Stimulated activated CD4-positive, alpha-beta T cell treated with anti-CD3 and anti-CD28 coated beads, Interleukin-1b, Interleukin-23, amount 100 ng/mL, for 4 hours (primary cell): ENCODE results near the gene MACC1.

Experiments used
- DNase-seq, 2 donors: peaks; one replicate each; pipeline ENCODE4 v3.0.0-alpha.2; 2020; ENCODE audit warnings: low read depth in 2 of 2

MACC1 gene

DNA sequence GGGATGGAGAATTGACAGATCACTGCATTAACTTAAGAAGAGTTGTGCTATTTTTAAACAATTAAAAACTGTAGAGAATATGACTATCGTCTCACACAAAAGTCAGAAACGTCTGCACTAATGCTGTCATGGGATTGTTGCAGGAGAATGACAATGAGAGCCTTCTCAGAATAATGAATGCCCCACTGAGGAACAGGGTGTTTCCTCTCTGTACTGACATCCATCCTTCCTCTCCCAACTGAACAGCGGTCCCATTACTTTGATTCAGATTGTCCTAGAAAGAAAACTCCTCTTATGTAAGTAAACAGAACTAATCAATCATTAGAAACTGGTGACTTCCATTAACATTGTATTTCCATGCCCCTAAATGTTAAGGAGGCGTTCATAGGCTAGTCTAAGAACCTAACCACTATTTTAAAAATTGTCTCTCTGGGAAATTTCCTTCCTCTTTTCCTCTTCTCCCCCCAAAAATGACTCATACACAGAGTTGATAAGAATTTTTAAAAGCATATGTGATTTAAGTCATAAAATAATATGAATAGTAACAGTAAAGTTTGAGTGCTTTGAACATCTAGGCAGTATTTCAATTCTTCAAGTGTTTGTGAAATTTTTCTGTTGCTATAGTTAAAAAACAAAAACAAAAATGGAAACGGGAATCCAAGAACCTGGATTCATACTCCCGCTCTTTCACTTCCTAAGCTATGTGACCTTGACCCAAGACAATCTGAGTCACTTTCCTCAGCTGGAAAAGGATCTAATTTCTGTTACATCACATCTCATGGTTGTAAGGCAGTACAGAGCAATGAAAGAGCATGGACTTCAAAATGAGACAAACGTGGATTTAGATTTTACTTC, 12.7 kb upstream of the MACC1 start:
- no peak for DNase-seq

DNA sequence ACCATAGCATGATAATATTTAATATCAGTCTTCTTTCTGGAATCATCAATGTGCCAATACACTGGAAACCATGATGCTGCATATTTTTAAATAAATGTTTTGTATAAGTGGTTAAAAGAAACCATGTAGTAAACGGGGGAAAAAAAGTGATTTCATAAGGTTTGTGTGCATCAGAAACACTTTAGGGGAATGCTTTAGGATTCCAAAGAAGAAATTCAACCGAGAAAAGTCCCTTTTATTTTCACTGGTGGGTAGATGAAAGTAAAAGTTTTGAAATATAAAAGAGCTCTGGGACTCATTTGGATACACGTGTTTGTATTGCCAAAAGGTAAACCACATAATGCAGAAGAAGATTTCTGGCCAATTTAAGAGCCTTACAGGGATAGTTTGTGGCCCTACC, 11.9 kb upstream of the MACC1 start:
- no peak for DNase-seq

DNA sequence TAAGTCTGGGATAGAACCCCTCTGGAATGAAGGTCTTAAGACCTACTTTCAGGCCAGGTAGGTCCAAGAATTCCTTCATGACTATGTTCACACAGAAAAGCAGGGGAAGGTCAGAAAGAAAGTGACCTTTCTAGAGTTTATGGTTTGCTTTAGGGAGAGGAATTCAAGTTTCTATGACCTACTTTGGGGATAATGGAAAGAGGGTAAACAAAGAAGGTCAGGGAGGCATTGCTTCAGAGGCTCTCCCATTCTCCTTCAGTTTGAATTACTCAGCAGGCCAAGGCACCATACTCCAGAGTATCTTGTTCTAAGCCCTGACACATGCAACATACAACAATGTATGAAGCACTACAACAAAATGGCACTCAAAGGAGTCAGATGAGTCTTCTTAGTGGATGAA, 11.5 kb upstream of the MACC1 start:
- DNase-seq: no peak

DNA sequence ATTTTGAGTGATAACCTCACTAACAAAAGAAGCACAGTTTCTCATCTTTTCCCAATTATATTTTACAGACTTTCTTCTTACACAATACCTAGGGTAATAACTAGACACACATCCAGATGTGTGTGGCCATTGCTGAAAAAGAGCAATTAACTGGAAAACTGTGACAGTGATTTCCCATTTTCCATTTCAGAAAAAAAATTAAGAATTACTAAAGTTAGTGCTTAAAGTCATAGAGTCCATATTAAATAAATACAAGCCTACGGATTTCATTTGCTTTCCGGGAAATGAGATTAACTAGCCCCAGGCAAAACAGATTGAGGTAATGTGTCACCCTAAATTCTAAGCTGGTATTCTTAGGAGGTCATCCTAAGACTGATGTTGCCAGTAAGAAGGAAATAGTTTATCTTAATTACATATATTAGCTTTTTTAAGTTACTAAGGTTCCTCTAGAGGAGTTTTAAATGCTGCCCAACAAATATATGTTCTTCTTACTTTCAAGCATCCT, 10.2 kb upstream of the MACC1 start:
- DNase-seq: no peak

DNA sequence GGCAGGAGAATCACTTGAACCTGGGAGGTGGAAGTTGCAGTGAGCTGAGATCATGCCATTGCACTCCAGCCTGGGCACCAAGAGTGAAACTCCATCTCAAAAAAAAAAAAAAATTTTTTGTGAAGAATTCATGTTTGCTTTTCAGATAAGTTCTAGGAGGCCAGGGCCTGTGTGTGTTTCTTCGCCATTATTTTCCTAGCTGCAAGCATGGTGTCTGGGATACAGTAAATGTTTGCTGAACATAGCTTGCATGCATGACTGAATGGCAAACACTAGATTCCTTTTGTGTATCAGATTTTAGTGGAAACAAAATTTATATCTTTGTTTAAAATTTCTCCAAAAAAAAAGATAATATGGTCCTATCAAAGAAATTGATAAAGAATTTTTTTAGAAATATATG, 9.7 kb upstream of the MACC1 start:
- DNase-seq: no peak

DNA sequence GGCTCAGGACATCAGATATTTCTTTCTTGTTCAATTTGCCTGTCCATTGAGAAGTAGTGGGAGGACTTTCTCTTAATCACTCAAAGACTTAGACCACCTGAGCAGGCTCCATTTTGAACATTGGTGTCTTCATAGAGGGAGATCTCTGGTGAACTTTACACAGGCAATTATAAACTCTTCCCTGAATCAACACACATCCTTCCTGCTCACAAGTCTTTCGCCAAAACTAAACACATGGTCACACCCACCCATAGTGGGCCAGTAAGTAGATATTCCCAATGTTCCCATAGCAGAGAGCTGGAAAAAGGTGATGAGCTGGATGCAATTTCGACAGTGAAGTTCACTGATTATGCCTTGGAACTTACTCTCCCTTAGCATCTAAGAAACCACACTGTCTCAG, 8.2 kb upstream of the MACC1 start:
- DNase-seq: no peak

DNA sequence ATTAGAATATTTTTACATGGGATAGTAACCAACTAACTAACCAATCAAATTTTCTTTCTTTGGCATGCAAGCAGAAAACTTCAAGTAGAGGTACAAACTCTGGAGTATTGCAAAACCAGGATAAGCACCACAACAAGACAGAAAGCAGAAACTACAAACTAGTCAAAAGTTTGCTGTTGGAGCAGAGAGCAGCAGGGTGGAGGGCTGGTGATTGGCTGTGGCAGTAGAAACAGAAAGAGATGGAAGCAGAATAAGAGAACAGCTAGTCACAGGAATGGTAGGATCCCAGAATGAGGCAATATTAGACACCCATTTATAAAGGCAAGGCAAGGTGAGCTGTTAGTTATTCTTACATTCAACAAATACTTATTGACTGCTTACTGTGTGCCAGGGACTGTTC, 6.8 kb upstream of the MACC1 start:
- no peak for DNase-seq

DNA sequence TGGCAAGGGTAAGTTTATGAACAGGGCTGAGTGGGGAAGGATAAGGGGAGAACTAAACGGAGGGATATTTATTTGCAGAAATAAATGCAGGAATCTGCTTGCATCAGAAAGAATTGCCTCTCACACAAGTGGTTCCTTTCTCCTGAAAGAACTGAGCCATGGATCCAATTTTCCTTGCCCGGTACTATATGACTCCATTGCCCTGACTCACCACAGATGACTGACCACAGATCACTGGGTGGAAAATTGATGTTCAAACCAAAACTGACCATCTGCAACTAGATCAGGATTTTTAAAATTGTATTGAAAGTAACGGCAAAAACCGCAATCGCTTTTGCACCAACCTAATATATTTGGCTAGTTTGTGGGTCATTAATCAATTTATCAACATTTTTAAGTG, 6.2 kb upstream of the MACC1 start:
- no peak for DNase-seq

DNA sequence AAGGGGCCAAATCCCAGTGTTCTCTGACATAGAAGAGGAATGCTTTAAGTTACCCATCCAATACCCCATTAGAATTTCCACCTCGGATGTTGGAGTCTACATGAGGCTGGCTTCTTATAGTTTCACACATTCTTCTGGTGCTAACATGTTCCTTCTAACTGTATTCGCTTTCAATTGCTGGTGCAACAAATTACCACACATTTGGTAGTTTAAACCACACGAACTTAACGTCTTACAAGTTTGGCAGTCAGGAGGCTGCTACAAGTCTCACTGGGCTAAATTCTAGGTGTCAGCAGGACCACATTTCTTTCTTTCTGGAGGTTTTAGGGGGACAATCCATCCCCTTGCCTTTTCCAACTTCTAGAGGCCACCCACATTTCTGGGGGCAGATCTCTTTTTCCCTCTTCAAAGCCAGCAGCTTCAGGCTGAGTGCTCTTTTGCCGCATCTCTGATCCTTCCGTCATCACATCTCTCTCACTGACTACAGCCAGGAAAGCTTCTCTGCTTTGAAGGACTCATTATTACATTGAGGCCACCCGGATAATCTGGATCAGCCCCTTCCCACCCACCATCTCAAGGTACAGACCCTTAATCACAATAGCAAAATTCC, 5.1 kb upstream of the MACC1 start:
- DNase-seq: no peak

DNA sequence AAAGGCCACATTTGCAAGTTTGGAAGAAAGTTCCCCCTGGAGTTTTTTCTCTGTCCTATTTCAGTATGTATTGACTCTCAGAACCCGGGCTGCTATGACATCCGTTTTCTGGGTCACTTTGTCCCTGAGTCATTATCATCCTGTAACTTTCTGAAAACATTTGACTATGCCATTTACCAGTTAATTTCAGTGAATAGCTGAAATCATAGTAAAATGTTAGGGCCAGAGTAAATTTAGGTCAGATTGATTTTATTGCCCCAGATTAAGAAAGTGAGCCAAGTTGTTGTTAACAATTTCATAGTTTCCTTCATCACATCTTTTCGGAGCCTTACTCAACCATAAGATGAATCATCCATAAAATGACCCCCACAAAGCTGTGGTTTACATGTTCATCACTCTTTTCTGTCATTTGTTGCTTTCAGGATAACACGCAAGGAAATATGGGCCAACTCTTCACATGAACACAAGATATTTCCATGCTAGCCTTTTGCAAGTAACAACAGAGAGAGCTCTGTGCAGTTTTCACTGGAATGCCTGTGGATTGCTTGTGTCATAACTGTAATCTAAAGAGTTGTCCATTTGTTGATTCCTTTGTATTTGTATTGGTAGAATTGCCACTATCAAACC, 3.9 kb upstream of the MACC1 start:
- no peak for DNase-seq

DNA sequence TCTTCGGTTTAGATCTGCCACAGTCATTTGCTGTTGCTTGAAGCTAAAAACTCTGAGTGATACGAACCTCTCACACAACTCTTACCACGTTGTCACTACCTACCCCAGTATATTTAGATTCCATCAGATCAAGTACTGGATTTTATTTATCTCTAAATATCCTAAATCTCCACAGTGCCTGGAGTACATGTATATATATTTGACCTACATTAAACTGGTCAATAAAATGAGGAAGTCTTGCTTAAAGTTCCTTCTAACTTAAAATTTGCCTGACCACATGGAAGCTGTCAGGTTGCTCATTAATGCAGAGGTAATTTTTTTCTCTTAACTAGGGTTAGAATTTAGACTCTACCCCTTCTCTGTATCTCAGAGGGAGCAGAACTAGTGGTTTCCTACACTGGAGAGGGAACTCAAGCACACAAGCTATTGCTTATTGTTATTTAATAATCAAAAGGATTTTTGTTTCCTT, 3.1 kb upstream of the MACC1 start:
- no peak for DNase-seq

DNA sequence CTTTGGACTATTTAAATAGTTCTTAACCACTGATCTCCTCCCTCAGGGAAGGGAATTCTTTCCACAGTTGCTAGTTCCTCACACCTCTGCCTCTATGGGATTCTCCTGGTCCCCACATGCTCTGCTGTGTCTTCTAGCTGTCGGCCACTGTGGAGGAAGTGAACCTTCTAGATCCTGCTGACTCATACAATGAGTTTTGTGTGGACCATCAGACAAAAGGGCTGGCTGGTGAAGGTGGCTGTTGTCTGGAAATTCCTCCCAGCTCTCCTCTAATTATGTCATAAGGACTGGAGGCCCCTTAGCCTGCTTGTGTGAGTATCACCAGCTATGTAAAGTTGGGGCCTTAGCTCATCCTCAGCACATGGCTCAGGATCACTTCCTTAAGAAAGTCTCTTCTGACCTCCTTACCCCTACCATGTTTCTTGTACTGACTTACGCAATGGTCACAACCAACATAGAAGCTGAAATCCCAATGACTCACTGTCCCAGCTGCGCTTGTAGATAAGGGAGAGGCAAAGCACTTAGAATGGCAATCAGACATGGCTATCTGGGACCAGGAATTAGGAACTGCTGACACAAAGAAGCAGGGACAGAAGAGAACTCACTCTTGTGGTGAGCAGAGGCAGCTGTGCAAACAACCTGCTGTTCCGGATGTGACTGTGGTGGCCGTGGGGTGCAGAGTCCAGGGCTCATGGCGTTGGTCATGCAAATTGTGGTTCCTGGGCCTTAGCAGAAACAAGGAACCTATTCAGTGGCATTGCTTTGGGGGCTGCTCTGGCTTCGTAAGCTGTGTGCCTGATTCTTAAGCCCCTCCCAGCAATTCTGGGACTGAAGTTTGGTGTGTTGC, 2.5 kb upstream of the MACC1 start:
- DNase-seq: no peak

DNA sequence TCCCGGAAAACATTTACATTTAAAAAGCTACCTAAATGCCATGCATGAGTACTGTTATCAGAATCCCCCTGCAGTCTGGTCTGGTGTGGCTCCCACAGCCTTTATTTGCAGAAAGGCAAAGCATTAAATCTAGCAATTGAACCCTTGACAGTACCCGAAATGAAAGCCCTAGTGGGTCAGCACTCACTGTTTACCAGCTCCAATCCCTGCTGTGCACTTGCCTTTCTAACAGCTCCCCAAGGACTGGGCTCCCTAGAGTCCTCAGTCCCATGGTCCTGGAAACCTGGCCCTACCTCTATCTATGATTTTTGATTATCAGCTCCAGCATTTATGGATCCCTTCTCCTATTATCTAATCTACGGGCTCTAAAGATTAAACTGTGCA, 1.9 kb upstream of the MACC1 start:
- no peak for DNase-seq

DNA sequence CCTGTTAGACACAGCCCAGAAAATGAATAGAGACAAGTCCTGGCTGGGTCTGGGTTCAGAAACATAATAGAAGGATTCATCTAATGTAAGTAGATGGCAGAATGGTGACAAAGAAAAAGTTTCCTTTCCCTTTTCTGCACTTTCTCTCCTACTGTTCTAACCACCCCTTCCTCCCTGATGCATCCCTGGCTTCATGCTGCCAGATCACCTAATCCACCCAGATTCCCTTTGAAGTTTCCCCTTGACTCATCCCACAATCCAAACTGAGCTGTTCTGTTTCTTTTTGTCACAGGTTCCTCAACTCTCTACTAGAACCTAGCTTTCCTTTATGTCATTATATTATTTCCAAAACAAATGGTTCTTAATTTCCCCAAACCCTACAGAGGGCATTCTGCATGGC, 1.1 kb upstream of the MACC1 start:
- no peak for DNase-seq

DNA sequence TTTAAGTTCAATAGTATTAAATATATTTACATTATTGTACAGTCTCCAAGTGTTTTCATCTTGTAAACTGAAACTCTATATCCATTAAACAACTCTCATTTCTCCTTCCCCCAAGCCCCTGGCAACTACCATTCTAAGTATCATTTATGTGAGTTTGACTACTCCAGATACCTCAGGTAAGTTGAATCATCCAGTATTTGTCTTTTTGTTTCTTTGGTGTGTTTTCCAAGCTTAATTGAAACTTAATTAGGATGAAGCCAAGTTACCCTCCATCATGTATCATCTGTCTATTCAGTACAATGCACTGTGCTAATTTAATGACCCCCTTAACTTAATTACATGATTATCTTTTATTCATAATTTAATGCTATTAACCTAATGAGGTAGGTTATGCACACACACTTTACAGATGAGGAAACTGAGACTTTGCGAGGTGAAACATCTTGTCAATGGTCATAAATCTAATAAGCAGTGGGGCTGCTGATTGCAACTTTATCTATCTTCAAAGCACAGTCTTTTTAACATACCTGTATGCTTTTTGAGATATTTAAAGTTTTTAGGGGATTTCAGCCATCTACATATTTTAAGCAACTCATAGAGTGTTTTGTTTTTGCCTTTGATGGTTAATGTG, 663 bp downstream of the MACC1 start:
- DNase-seq: no peak

DNA sequence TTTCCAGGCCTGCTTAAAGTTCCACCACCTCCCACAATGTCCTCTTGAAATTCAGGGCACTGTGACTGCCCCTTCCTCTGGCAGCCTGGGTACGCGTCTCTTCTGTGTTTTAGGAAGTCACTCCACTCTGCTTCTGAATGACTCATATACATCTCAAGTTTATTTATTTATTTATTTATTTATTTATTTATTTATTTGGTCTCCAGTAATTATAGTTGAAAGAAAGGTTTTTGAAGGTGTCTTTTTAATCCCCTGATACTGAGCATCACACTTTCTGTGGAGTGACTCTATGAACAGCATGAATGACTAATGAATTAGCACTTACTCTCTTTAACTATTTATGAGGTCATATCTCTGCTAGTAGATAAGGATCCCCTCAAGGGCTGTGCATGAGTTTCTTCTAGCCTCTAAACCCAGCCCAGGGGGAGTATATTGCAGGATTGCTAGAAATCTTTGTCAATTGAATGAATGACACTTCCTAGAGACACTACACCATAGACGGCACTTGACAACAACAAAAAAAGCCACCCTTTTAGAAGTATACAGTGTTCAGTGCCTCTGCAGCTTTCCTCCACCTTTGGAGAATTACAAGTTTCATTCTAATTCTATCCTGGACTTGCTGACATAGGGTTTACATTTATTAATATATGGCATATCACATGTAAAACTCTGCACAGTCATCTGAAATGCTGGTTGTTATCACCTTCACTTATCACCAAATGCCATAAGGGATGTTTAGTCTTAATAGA, 2.1 kb downstream of the MACC1 start:
- no peak for DNase-seq

DNA sequence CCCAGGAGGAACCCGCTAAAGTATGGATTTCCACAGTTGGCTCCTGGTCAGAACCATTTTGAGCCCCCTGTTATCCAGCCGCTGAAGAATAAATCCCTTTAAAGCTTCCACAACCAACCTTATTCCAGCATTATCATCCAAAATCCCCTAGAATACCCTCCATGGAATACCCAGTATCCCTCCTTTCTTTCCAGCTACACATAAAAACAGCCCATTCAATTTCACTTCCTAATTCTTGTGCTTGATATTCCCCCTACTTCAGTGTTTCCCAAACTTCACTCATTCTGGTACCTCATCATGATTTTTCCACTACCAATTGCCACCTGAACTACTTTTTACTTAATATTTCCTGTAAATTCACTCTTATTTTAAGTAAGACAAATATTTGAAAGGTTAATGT, 3.1 kb downstream of the MACC1 start:
- no peak for DNase-seq

DNA sequence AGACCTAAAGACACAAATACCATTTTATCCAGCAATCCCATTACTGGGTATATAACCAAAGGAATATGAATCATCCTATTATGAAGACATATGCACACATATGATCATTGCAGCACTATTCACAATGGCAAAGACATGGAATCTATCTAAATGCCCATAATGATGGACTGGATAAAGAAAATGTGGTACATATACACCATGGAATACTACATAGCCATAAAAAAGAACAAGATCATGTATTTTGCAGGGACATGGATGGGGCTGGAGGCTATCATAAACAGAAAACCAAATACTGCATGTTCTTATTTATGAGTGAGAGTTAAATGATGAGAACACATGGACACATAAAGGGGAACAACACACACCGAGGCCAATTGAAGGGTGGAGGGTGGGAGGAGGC, 3.8 kb downstream of the MACC1 start:
- no peak for DNase-seq

DNA sequence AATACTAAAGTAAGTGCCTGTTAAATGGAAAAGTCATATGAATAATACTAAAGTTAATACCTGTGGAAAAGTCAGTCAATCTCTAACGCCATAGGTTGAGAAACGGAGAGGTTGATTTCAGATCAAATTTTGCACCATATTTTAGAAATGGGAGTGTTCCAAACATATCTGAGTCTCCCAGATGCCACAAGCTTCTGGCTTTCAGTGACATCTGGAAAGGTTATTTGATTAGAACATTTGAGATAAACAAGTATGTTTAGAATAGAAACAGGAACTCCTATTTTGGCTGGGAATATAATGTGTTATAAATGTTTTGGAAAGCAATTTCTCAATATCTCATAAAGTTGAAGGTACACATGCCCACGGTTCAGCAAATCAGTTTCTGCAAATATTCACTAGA, 5.8 kb downstream of the MACC1 start:
- no peak for DNase-seq

DNA sequence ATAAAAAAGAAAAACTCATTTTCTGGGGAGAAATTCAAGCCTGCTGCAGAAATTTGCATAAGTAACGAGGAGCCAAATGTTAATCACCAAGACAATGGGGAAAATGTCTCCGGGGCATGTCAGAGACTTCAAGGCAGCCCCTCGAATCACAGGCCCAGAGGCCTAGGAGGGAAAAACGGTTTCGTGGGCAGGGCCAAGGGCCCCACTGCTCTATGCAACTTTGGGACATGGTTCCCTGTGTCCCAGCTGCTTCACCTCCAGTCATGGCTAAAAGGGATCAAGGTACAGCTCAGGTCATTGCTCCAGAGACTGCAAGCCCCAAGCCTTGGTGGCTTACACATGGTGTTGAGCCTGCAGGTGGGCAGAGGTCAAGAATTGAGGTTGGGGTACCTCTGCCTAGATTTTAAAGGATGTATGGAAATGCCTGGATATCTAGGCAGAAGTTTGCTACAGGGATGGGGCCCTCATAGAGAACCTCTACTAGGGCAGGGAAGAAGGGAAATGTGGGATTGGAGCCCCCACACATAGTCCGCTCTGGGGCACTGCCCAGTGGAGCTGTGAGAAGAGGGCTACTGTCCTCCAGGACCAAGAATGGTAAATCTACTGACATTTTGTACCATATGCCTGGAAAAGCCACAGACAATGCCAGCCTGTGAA, 8.4 kb downstream of the MACC1 start:
- no peak for DNase-seq
